H9 (cell line): Measurements from ENCODE around the gene ODF4. TPM values are rescaled to one million over a fixed set of nuclear protein-coding genes. Genes with fewer than 3 reads are reported as not detected.

Experiments used
- DNase-seq: peaks from one replicate; pipeline ENCODE4 v3.0.0-alpha.2; 2017
- H2AFZ ChIP-seq: one replicate; pipeline ENCODE4 v1.6.1; 2013; ENCODE audit warnings: mild to moderate bottlenecking, low read length, control low read depth, moderate library complexity
- H2AK5ac ChIP-seq: 2 replicates; pipeline ENCODE4 v1.6.1; 2013; ENCODE audit warnings: low read length, control low read depth, mixed read lengths; ENCODE audit not compliant: insufficient read length
- H2BK120ac ChIP-seq: one replicate; pipeline ENCODE4 v1.6.1; 2013; ENCODE audit warnings: low read depth, mild to moderate bottlenecking, low read length, control low read depth, inconsistent platforms; ENCODE audit not compliant: poor library complexity, severe bottlenecking
- H2BK12ac ChIP-seq: 2 replicates; pipeline ENCODE4 v1.6.1; 2013; ENCODE audit warnings: low read length, control low read depth, mixed read lengths, low read depth; ENCODE audit not compliant: insufficient read length
- H2BK15ac ChIP-seq: 2 replicates; pipeline ENCODE4 v1.6.1; 2013; ENCODE audit warnings: low read depth, low read length, control low read depth
- H2BK20ac ChIP-seq: one replicate; pipeline ENCODE4 v1.6.1; 2013; ENCODE audit warnings: low read depth, mild to moderate bottlenecking, low read length, control low read depth, inconsistent platforms; ENCODE audit not compliant: poor library complexity, severe bottlenecking
- H2BK5ac ChIP-seq: 2 replicates; pipeline ENCODE4 v1.6.1; 2013; ENCODE audit warnings: low read length, control low read depth, mixed read lengths; ENCODE audit not compliant: insufficient read length
- H3K14ac ChIP-seq: 2 replicates; pipeline ENCODE4 v1.6.1; 2013; ENCODE audit warnings: low read length, control low read depth; ENCODE audit not compliant: insufficient read depth
- H3K18ac ChIP-seq: 2 replicates; pipeline ENCODE4 v1.6.1; 2013; ENCODE audit warnings: low read depth, mild to moderate bottlenecking, mixed read lengths, low read length, control low read depth; ENCODE audit not compliant: insufficient read length
- H3K23ac ChIP-seq: 2 replicates; pipeline ENCODE4 v1.6.1; 2013; ENCODE audit warnings: low read length, control low read depth, mixed read lengths, low read depth; ENCODE audit not compliant: insufficient read length
- H3K23me2 ChIP-seq: 2 replicates; pipeline ENCODE4 v1.6.1; 2013; ENCODE audit warnings: low read depth, mild to moderate bottlenecking, mixed read lengths, low read length, control low read depth; ENCODE audit not compliant: insufficient read length, poor library complexity, severe bottlenecking
- H3K27ac ChIP-seq: 2 replicates; pipeline ENCODE4 v1.5.1; 2013; ENCODE audit warnings: low read length, control low read depth, mixed read lengths, low read depth; ENCODE audit not compliant: insufficient read length
- H3K27me3 ChIP-seq: 2 replicates; pipeline ENCODE4 v1.6.1; 2013; ENCODE audit warnings: low read length, control low read depth, inconsistent platforms; ENCODE audit not compliant: insufficient read depth
- H3K4ac ChIP-seq: 2 replicates; pipeline ENCODE4 v1.6.1; 2013; ENCODE audit warnings: low read depth, mild to moderate bottlenecking, control low read depth, inconsistent platforms, low read length, moderate library complexity
- H3K4me1 ChIP-seq: 2 replicates; pipeline ENCODE4 v1.6.1; 2013; ENCODE audit warnings: low read length, control low read depth, inconsistent platforms; ENCODE audit not compliant: insufficient read depth
- H3K4me2 ChIP-seq: 2 replicates; pipeline ENCODE4 v1.6.1; 2013; ENCODE audit warnings: low read length, control low read depth, mixed read lengths; ENCODE audit not compliant: insufficient read length, insufficient read depth
- H3K56ac ChIP-seq: 2 replicates; pipeline ENCODE4 v1.6.1; 2013; ENCODE audit warnings: low read depth, mild to moderate bottlenecking, mixed read lengths, low read length, control low read depth; ENCODE audit not compliant: insufficient read length
- H3K79me1 ChIP-seq: 2 replicates; pipeline ENCODE4 v1.6.1; 2013; ENCODE audit warnings: low read depth, mild to moderate bottlenecking, moderate library complexity, low read length, control low read depth, inconsistent platforms; ENCODE audit not compliant: insufficient read depth, poor library complexity, severe bottlenecking
- H3K79me2 ChIP-seq: 2 replicates; pipeline ENCODE4 v1.6.1; 2013; ENCODE audit warnings: low read length, control low read depth, inconsistent platforms; ENCODE audit not compliant: insufficient read depth
- H3K9ac ChIP-seq: 2 replicates; pipeline ENCODE4 v1.6.1; 2013; ENCODE audit warnings: low read length, control low read depth, mixed read lengths; ENCODE audit not compliant: insufficient read length; ENCODE audit errors: extremely low read depth
- H3K9me3 ChIP-seq: one replicate; pipeline ENCODE4 v1.6.1; 2013; ENCODE audit warnings: low read depth, low read length, inconsistent platforms; ENCODE audit not compliant: control insufficient read depth
- H3T11ph ChIP-seq: one replicate; pipeline ENCODE4 v1.6.1; 2013; ENCODE audit warnings: mild to moderate bottlenecking, low read length, control low read depth, inconsistent platforms
- H4K20me1 ChIP-seq: one replicate; pipeline ENCODE4 v1.6.1; 2013; ENCODE audit not compliant: control insufficient read depth, insufficient read length, insufficient read depth
- H4K5ac ChIP-seq: 2 replicates; pipeline ENCODE4 v1.6.1; 2013; ENCODE audit warnings: low read depth, mild to moderate bottlenecking, mixed read lengths, low read length, control low read depth; ENCODE audit not compliant: insufficient read length
- H4K8ac ChIP-seq: replicated peaks from 2 replicates; pipeline ENCODE4 v1.6.1; 2013; ENCODE audit warnings: low read length, control low read depth, mixed read lengths, low read depth; ENCODE audit not compliant: insufficient read length
- H4K91ac ChIP-seq: 2 replicates; pipeline ENCODE4 v1.6.1; 2013; ENCODE audit warnings: low read depth, mild to moderate bottlenecking, moderate library complexity, mixed read lengths, low read length, control low read depth; ENCODE audit not compliant: insufficient read length
- H3K27ac Mint-ChIP-seq, 3 experiments: 2 replicates in 2 of 3; 3 replicates in 1 of 3; pipeline ENCODE4 v1.8.0; 2020 to 2021; ENCODE audit warnings: mixed read lengths in 3 of 3, mild to moderate bottlenecking in 1 of 3, moderate library complexity in 1 of 3
- H3K27me3 Mint-ChIP-seq: 2 replicates; pipeline ENCODE4 v1.8.0; 2021; ENCODE audit warnings: low read depth, mild to moderate bottlenecking, moderate library complexity, mixed read lengths
- H3K36me3 Mint-ChIP-seq, 3 experiments: 2 replicates in 2 of 3; 3 replicates in 1 of 3; pipeline ENCODE4 v1.8.0; 2020 to 2021; ENCODE audit warnings: low read depth in 3 of 3, mixed read lengths in 3 of 3; ENCODE audit not compliant: insufficient read depth in 1 of 3
- H3K4me1 Mint-ChIP-seq, 2 experiments: 2 replicates each; pipeline ENCODE4 v1.8.0; 2020; ENCODE audit warnings: mixed read lengths in 2 of 2
- H3K4me3 Mint-ChIP-seq, 2 experiments: 2 replicates in 1 of 2; 3 replicates in 1 of 2; pipeline ENCODE4 v1.8.0; 2020 to 2021; ENCODE audit warnings: mild to moderate bottlenecking in 2 of 2, mixed read lengths in 2 of 2, moderate library complexity in 1 of 2
- H3K9me3 Mint-ChIP-seq, 2 experiments: 2 replicates in 1 of 2; 3 replicates in 1 of 2; pipeline ENCODE4 v1.8.0; 2020; ENCODE audit warnings: mild to moderate bottlenecking in 2 of 2, mixed read lengths in 2 of 2, moderate library complexity in 1 of 2
- CTCF ChIP-seq: fragments of 200-600 bp; sonication (generic); conservative IDR thresholded peaks from 3 replicates; pipeline ENCODE4 v1.8.0; 2021; ENCODE audit warnings: antibody characterized with exemption, mild to moderate bottlenecking
- whole genome bisulfite sequencing: extraction: QIAGEN DNeasy Blood & Tissue Kit; methylation state at CpG from one replicate; pipeline ENCODE4 v1.1.7; 2013; ENCODE audit warnings: missing lambda C conversion rate, low lambda C conversion rate, mixed read lengths; ENCODE audit not compliant: insufficient read length; ENCODE audit errors: extremely low coverage; 5-methylcytosine and 5-hydroxymethylcytosine counted together
- total RNA-seq: library from RNA; stranded (reverse); gene quantifications from 2 replicates; pipeline ENCODE4 v1.2.1, GENCODE V29; 2021

ODF4 gene
- total RNA-seq, 1 experiment from 2014 or later = not detected

GRCh38 chr17:8383143-8383822 is 43.6 kb downstream of the ODF4 start, which contains the start of gene RPL26:
TSS of gene RPL26 (minus strand) at chr17:8383193. CDS start at chr17:8382310, 883 bp downstream.
- no CpG with 5 or more reads among the region's 55 CpGs for WGBS
- peak within 1 kb of the TSS; percentile 100 for H3K9ac ChIP-seq
- peak within 1 kb of the TSS; percentile 99 to 100 for H3K4me3 Mint-ChIP-seq
- no peak within 1 kb of the TSS for H4K8ac ChIP-seq
- peaks cover 45 to 48% (median 48%) of the 10 kb centered on the region in 3 experiments for H3K36me3 Mint-ChIP-seq
- TF ChIP-seq CTCF = peak; percentile 96
- no peak within 1 kb of the TSS for H2BK12ac ChIP-seq
- H3K14ac ChIP-seq = peak within 1 kb of the TSS; percentile 93
- H3K56ac ChIP-seq = no peak within 1 kb of the TSS
- peaks cover 37 to 51% of the 10 kb centered on the region in 2 experiments for H3K4me1 Mint-ChIP-seq
- H2BK20ac ChIP-seq = no peak within 1 kb of the TSS
- H4K91ac ChIP-seq = peak within 1 kb of the TSS; percentile 42
- H2BK5ac ChIP-seq = peak within 1 kb of the TSS; percentile 69
- H3K27ac Mint-ChIP-seq = peak within 1 kb of the TSS; percentile 99 to 100 (median 99)
- peak within 1 kb of the TSS; percentile 88 for H3K18ac ChIP-seq
- peak within 1 kb of the TSS; percentile 96 for H3K4me2 ChIP-seq
- H4K20me1 ChIP-seq = no peaks in the 10 kb centered on the region
- peak within 1 kb of the TSS; percentile 20 for H3K27ac ChIP-seq
- H3K27me3 Mint-ChIP-seq = peaks cover 2% of the 10 kb centered on the region; the same call in 1 of the 2 replicates
- peaks cover 6% of the 10 kb centered on the region for H3K23me2 ChIP-seq
- no peaks in the 10 kb centered on the region for H3K79me1 ChIP-seq
- no peaks in the 10 kb centered on the region for H3K9me3 ChIP-seq
- no peak within 1 kb of the TSS for H2BK15ac ChIP-seq
- no peak within 1 kb of the TSS for H3T11ph ChIP-seq
- H3K9me3 Mint-ChIP-seq = no peaks in the 10 kb centered on the region; a peak in 1 of 5 replicates
- H3K23ac ChIP-seq = no peak within 1 kb of the TSS
- H2AK5ac ChIP-seq = no peak within 1 kb of the TSS
- H2AFZ ChIP-seq = no peak within 1 kb of the TSS
- H3K4ac ChIP-seq = peak within 1 kb of the TSS; percentile 84; the same call in 1 of the 2 replicates
- DNase-seq = peak; percentile 99
- H4K5ac ChIP-seq = no peak within 1 kb of the TSS
- H3K27me3 ChIP-seq = no peaks in the 10 kb centered on the region
- peaks cover 11% of the 10 kb centered on the region; the same call in 1 of the 2 replicates for H3K79me2 ChIP-seq
- no peak within 1 kb of the TSS for H2BK120ac ChIP-seq
- H3K4me1 ChIP-seq = no peaks in the 10 kb centered on the region; the same call in 1 of the 2 replicates
